HepG2 (cell line): Measurements from ENCODE around the gene SEMA3F. TPM values are rescaled to one million over a fixed set of nuclear protein-coding genes. Genes with fewer than 3 reads are reported as not detected.

Experiments used
- FOXP1 ChIP-seq, 2 experiments: fragments of 450-650 bp in 1 of 2; IDR thresholded peaks; 2 replicates each; pipeline ENCODE4 v1.6.1; 2017 to 2018; ENCODE audit warnings: antibody characterized with exemption in 1 of 2
- HDAC6 ChIP-seq: fragments of 200-600 bp; sonication (generic); IDR thresholded peaks from 2 replicates; pipeline ENCODE4 v1.7.0; 2017; ENCODE audit warnings: mild to moderate bottlenecking, antibody characterized with exemption, low read length, low read depth
- MAZ ChIP-seq, 2 experiments: sonication (generic) in 1 of 2; formaldehyde crosslinking in 1 of 2; IDR thresholded peaks; 2 replicates each; pipeline versions ENCODE4 v1.5.0 to v1.6.1; 2012 to 2020; ENCODE audit warnings: low read depth in 2 of 2, mild to moderate bottlenecking in 2 of 2, borderline replicate concordance in 1 of 2, improper control_type of control experiment in 1 of 2, low read length in 1 of 2, missing genetic modification reagents in 1 of 2, moderate library complexity in 1 of 2
- MBD4 ChIP-seq: IDR thresholded peaks from 2 replicates; pipeline ENCODE4 v1.6.1; 2012; ENCODE audit warnings: low read length, inconsistent platforms, borderline replicate concordance
- NFIB ChIP-seq: sonication (generic); formaldehyde crosslinking; IDR thresholded peaks from 2 replicates; pipeline ENCODE4 v1.9.0; 2021; ENCODE audit warnings: missing genetic modification reagents, mild to moderate bottlenecking, borderline replicate concordance
- NKX3-1 ChIP-seq: sonication (generic); formaldehyde crosslinking; IDR thresholded peaks from 2 replicates; pipeline ENCODE4 v1.5.0; 2020; ENCODE audit warnings: missing genetic modification reagents
- NONO ChIP-seq, 2 experiments: fragments of 450-650 bp in 1 of 2; sonication (generic) in 1 of 2; formaldehyde crosslinking in 1 of 2; IDR thresholded peaks in 1 of 2; conservative IDR thresholded peaks in 1 of 2; 2 replicates each; pipeline versions ENCODE4 v1.6.1 to v1.8.0; 2017 to 2022; ENCODE audit warnings: mild to moderate bottlenecking in 1 of 2, missing genetic modification reagents in 1 of 2, moderate library complexity in 1 of 2
- RAD21 ChIP-seq: fragments of 450-650 bp; formaldehyde crosslinking; IDR thresholded peaks from 2 replicates; pipeline ENCODE4 v1.5.0; 2020; ENCODE audit warnings: mild to moderate bottlenecking
- TBX3 ChIP-seq: fragments of 450-650 bp; IDR thresholded peaks from 2 replicates; pipeline ENCODE4 v1.6.1; 2017; ENCODE audit warnings: antibody characterized with exemption, mild to moderate bottlenecking, inconsistent platforms, borderline replicate concordance
- ZBTB7A ChIP-seq: sonication (generic); formaldehyde crosslinking; IDR thresholded peaks from 2 replicates; pipeline ENCODE4 v1.8.0; 2022; ENCODE audit warnings: mild to moderate bottlenecking, missing genetic modification reagents
- ZFP36L2 ChIP-seq: sonication (generic); formaldehyde crosslinking; IDR thresholded peaks from 2 replicates; pipeline ENCODE4 v1.4.0; 2020; ENCODE audit warnings: missing genetic modification reagents
- ZNF232 ChIP-seq: sonication (generic); formaldehyde crosslinking; IDR thresholded peaks from 2 replicates; pipeline ENCODE4 v1.4.0; 2020; ENCODE audit warnings: missing genetic modification reagents, borderline replicate concordance
- ZNF703 ChIP-seq: sonication (generic); formaldehyde crosslinking; IDR thresholded peaks from 2 replicates; pipeline ENCODE4 v1.5.1; 2020; ENCODE audit warnings: missing genetic modification reagents, mild to moderate bottlenecking, moderate library complexity, borderline replicate concordance
- ZNF75D ChIP-seq: sonication (generic); formaldehyde crosslinking; IDR thresholded peaks from 2 replicates; pipeline ENCODE4 v1.8.1; 2023; ENCODE audit warnings: missing genetic modification reagents, mild to moderate bottlenecking, borderline replicate concordance
- polyA plus RNA-seq, 8 experiments: library from polyadenylated mRNA; depleted of rRNA in 3 of 8; stranded (reverse) in 7 of 8; unstranded in 1 of 8; fragments of >200 nt; fragmentation: Illumina TruSeq in 4 of 8; extraction: Trizol in 4 of 8; gene quantifications; 2 replicates each; pipeline versions ENCODE4 v1.2.1 to v1.2.3, GENCODE V29; 2011 to 2016; ENCODE audit warnings: low read depth in 4 of 8, missing spikeins in 1 of 8, mixed read lengths in 1 of 8; ENCODE audit not compliant: insufficient read depth in 1 of 8
- total RNA-seq, 5 experiments: library from RNA; depleted of rRNA; stranded (reverse); fragments of >200 nt; fragmentation: Illumina TruSeq; extraction: Trizol; gene quantifications; 2 replicates each; pipeline ENCODE4 v1.2.3, GENCODE V29; 2016; ENCODE audit warnings: low read depth in 1 of 5
- TF ChIP-seq, protein P1 (sequence below): sonication (generic); formaldehyde crosslinking; IDR thresholded peaks from 2 replicates; pipeline ENCODE4 v1.5.0; 2020; ENCODE audit warnings: mild to moderate bottlenecking, missing genetic modification reagents, borderline replicate concordance
- TF ChIP-seq, protein P2 (sequence below): IDR thresholded peaks from 2 replicates; pipeline ENCODE4 v1.6.1; 2012; ENCODE audit warnings: inconsistent platforms
- TF ChIP-seq, protein P3 (sequence below): sonication (generic); formaldehyde crosslinking; IDR thresholded peaks from 2 replicates; pipeline ENCODE4 v1.4.0; 2020; ENCODE audit warnings: missing genetic modification reagents
- TF ChIP-seq, protein P4 (sequence below): sonication (generic); formaldehyde crosslinking; IDR thresholded peaks from 2 replicates; pipeline ENCODE4 v1.8.0; 2022; ENCODE audit warnings: low read depth, missing genetic modification reagents
- TF ChIP-seq, protein P5 (sequence below): sonication (generic); formaldehyde crosslinking; IDR thresholded peaks from 2 replicates; pipeline ENCODE4 v1.8.0; 2022; ENCODE audit warnings: missing genetic modification reagents, low read depth, mild to moderate bottlenecking, borderline replicate concordance

The SEMA3F gene
- total and polyA plus RNA-seq, 2 of the 13 experiments (the other 11 are each of a cell fraction or from before 2014, with no cell fraction given) = 7.6 to 17.2 TPM

DNA sequence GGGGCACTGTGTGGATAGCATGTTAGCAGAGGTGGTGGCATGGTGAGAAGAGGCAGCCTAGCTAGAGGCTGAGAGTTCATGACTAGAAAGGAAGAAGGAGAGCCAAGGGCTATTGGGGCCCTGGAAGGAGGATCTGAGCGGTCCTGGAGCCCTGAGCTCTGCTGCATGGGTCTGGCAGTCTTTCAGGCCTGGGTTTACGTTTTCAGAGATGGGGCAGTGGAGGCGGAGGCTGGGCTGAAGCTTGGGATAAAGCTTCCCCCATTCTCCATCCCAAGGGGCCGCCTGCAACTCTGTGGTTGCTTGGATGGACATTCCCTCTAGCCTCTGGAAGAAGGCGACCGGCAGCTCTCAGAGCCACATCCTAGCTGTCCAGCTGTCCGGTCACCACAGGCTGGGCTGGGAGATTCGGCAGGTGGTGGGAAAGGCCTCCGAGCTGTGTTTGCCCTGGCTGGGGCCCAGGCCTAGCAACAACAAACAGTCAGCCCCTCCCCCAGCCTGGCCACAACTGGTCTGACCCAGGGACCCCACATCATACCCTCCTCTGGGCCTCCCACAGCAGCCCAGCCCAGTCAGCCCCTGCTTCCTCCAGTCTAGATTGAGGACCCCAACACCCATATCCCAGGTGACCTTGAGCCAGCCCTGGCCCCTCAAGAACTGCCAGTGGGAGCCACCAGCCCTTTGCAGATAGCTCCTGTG is 48.1 kb downstream of the SEMA3F start (continued):
- TF ChIP-seq NONO (IDR thresholded peaks at IDR 0.05) = no peak
- 0 out of 2 replicates have a peak, but pooled peaks have one; percentile 49 for TF ChIP-seq NONO (CRISPR knock-in tag; conservative IDR thresholded peaks at IDR 0.05)
- TF ChIP-seq NFIB (CRISPR knock-in tag) = no peak
- TF ChIP-seq, protein P1, sequence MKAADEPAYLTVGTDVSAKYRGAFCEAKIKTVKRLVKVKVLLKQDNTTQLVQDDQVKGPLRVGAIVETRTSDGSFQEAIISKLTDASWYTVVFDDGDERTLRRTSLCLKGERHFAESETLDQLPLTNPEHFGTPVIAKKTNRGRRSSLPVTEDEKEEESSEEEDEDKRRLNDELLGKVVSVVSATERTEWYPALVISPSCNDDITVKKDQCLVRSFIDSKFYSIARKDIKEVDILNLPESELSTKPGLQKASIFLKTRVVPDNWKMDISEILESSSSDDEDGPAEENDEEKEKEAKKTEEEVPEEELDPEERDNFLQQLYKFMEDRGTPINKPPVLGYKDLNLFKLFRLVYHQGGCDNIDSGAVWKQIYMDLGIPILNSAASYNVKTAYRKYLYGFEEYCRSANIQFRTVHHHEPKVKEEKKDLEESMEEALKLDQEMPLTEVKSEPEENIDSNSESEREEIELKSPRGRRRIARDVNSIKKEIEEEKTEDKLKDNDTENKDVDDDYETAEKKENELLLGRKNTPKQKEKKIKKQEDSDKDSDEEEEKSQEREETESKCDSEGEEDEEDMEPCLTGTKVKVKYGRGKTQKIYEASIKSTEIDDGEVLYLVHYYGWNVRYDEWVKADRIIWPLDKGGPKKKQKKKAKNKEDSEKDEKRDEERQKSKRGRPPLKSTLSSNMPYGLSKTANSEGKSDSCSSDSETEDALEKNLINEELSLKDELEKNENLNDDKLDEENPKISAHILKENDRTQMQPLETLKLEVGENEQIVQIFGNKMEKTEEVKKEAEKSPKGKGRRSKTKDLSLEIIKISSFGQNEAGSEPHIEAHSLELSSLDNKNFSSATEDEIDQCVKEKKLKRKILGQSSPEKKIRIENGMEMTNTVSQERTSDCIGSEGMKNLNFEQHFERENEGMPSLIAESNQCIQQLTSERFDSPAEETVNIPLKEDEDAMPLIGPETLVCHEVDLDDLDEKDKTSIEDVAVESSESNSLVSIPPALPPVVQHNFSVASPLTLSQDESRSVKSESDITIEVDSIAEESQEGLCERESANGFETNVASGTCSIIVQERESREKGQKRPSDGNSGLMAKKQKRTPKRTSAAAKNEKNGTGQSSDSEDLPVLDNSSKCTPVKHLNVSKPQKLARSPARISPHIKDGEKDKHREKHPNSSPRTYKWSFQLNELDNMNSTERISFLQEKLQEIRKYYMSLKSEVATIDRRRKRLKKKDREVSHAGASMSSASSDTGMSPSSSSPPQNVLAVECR = peak; percentile 75; the same call in 1 of the 2 replicates
- TF ChIP-seq MAZ (IDR thresholded peaks at IDR 0.05; ENCODE audit: borderline replicate concordance, low read depth, low read length) = no peak
- peak; percentile 71; the same call in 1 of the 2 replicates for TF ChIP-seq MAZ (CRISPR knock-in tag; IDR thresholded peaks at IDR 0.05; ENCODE audit: low read depth)
- TF ChIP-seq, protein P2, sequence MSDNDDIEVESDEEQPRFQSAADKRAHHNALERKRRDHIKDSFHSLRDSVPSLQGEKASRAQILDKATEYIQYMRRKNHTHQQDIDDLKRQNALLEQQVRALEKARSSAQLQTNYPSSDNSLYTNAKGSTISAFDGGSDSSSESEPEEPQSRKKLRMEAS = no peak
- TF ChIP-seq TBX3 = no peak
- TF ChIP-seq, protein P3, sequence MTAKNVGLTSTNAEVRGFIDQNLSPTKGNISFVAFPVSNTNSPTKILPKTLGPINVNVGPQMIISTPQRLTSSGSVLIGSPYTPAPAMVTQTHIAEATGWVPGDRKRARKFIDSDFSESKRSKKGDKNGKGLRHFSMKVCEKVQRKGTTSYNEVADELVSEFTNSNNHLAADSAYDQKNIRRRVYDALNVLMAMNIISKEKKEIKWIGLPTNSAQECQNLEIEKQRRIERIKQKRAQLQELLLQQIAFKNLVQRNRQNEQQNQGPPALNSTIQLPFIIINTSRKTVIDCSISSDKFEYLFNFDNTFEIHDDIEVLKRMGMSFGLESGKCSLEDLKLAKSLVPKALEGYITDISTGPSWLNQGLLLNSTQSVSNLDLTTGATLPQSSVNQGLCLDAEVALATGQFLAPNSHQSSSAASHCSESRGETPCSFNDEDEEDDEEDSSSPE (CRISPR knock-in tag) = peak; percentile 30; the same call in 1 of the 2 replicates
- TF ChIP-seq MBD4 = no peak
- TF ChIP-seq ZFP36L2 (CRISPR knock-in tag) = no peak
- TF ChIP-seq NKX3-1 (CRISPR knock-in tag) = no peak
- no peak for TF ChIP-seq HDAC6
- no peak for TF ChIP-seq FOXP1 (IDR thresholded peaks at IDR 0.05)
- TF ChIP-seq FOXP1 (CRISPR knock-in tag; IDR thresholded peaks at IDR 0.05) = peak; percentile 90
- no peak; the same call in 1 of the 2 replicates for TF ChIP-seq ZNF703 (CRISPR knock-in tag)
- TF ChIP-seq, protein P4, sequence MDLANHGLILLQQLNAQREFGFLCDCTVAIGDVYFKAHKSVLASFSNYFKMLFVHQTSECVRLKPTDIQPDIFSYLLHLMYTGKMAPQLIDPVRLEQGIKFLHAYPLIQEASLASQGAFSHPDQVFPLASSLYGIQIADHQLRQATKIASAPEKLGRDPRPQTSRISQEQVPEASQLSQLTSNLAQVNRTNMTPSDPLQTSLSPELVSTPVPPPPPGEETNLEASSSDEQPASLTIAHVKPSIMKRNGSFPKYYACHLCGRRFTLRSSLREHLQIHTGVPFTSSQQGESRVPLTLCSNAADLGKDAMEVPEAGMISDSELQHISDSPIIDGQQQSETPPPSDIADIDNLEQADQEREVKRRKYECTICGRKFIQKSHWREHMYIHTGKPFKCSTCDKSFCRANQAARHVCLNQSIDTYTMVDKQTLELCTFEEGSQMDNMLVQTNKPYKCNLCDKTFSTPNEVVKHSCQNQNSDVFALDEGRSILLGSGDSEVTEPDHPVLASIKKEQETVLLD (CRISPR knock-in tag) = no peak
- peak; percentile 46 for TF ChIP-seq RAD21 (CRISPR knock-in tag)
- peak; percentile 80 for TF ChIP-seq ZBTB7A (CRISPR knock-in tag)
- TF ChIP-seq ZNF232 (CRISPR knock-in tag) = no peak
- TF ChIP-seq, protein P5, sequence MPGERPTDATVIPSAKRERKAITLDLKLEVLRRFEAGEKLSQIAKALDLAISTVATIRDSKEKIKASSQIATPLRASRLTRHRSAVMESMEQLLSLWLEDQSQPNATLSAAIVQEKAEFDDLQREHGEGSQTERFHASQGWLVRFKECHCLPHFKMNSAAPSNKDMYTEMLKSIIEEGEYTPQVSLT (CRISPR knock-in tag) = no peak
- TF ChIP-seq ZNF75D (CRISPR knock-in tag) = no peak
